GM19397 (cell line): ENCODE measurements around the gene CHD5.

ENCODE experiments used
- ATAC-seq: cut with Tn5 transposase; IDR thresholded peaks from one replicate; pipeline ENCODE4 v1.9.1; 2021; ENCODE audit warnings: mild to moderate bottlenecking, moderate library complexity; ENCODE audit not compliant: unreplicated experiment

CHD5 gene

GRCh38 chr1:6175411-6175828 lies 4.7 kb downstream of the CHD5 start:
- ATAC-seq: no peak

DNA sequence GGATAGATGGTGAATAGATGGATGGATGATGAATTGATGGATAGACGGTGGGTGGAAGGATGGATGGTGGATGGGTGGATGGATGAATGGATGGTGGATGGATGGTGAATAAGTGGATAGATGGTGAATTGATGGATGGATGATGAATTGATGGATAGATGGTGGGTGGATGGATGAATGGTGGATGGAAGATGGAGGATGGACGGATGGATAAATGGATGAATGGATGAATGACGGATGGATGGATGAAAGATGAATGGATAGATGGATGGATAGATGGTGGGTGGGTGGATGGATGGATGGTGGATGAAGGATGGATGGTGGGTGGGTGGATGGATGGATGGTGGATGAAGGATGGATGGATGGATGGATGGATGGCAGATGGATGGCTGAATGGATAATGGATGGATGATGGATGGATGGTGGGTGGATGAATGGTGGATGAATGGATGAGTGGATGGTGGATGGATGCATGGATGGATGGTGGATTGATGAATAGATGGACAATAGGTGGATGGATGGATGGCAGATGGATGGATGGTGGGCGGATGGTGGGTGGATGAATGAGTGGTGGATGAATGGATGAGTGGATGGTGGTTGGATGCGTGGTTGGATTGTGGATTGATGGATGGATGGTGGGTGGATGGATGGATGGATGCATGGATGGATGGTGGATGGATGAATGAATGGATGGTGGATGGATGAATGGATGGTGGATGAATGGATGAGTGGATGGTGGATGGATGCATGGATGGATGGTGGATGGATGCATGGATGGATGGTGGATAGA lies 5.3 kb downstream of the CHD5 start:
- ATAC-seq: no peak

GRCh38 chr1:6172549-6172948 lies 7.6 kb downstream of the CHD5 start:
- no peak for ATAC-seq

- ATAC-seq: no peak
Observed at GRCh38 chr1:6171548-6172124, 8.5 kb downstream of the CHD5 start.

GRCh38 chr1:6170742-6171201 lies 9.3 kb downstream of the CHD5 start:
- ATAC-seq: no peak

DNA sequence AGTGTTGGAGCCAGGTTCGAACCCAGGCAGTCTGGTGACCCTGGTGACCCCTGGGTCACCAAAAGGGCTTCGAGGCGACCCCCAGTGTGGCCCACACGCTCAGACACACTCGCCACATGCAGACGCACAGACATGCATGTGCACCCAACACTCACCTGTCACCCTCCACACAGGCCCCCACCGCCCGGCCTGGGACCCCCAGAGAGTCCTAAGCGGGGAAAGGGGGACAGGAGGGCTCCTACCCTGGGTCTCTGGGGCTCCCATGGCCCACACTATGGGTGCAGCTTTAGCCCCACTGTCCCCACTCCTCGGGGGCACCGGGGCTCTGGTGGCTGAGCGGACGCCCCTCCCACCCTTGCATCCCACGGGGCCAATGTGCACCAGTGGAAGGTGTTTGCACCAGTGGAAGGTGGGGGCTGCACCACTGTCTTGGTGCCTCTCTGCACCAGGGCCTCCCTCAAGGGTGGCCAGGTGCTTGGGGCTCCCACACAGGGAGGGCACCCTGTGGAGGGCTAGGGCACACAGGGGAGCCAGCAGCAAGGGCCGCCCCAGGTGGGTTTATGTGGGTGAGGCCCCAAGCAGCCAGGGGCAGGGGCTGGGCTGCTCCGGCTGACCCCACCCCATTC lies 9.9 kb downstream of the CHD5 start:
- ATAC-seq: no peak

DNA sequence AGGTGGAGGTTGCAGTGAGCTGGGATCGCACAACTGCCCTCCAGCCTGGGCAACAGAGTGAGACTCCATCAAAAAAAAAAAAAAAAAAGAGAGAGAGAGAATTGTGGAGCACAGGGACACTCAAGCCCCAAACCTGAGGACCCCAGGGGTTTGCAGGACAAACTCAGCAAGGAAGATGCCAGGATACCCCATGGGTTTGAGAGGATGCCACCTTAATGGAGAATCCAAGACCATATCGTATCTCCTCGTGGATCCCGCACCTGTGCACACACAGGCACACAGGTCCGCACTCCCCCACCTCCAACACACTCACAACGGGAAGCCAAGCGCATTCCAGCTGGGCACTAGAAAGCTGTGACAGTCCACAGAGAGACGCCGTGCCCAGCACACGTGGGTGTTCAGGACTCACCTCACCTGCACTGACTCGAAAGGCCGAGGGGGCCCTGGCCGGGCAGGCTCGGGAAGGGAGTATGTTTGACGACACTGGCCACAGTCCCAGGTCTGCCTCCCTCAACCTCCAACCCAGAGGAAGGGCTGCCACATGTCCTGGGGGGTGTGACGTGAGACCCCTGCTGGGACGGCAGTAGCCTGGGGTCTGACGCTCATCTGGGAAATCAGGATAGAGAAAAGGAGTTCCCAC lies 11.1 kb downstream of the CHD5 start:
- ATAC-seq: no peak

GRCh38 chr1:6167391-6168303 lies 12.5 kb downstream of the CHD5 start:
- ATAC-seq: no peak

GRCh38 chr1:6166655-6167390 lies 13.3 kb downstream of the CHD5 start:
- no peak for ATAC-seq

- no peak for ATAC-seq
Observed at GRCh38 chr1:6166221-6166620, 13.9 kb downstream of the CHD5 start.

DNA sequence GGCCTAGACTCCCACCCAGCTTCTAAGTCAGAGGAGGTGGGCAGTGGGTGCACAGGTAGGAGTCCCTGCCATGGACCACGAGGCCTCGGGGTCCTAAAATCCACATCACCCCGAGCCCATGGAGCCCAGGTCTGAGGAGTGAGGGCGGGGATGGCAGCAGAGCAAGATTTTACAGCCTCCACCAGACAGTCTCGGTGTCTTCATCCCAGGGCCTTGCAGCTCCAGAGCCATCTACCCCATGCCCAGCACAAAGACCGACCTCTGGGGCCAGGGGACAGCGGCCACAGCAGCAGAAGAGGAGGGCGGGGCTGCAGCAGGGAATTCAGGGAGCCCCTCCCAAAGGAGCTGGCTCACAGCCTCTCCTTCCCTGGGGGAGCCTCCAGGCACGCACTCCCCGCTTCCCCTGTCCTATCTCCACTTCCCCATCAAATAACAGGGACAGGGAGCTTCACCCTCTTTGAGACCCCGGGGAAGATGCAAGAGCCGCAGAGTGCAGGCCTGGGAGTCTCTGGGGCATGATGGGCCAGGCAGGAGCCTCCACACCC lies 14.6 kb downstream of the CHD5 start:
- no peak for ATAC-seq

- no peak for ATAC-seq
Observed at GRCh38 chr1:6165027-6165426, 15.1 kb downstream of the CHD5 start.

DNA sequence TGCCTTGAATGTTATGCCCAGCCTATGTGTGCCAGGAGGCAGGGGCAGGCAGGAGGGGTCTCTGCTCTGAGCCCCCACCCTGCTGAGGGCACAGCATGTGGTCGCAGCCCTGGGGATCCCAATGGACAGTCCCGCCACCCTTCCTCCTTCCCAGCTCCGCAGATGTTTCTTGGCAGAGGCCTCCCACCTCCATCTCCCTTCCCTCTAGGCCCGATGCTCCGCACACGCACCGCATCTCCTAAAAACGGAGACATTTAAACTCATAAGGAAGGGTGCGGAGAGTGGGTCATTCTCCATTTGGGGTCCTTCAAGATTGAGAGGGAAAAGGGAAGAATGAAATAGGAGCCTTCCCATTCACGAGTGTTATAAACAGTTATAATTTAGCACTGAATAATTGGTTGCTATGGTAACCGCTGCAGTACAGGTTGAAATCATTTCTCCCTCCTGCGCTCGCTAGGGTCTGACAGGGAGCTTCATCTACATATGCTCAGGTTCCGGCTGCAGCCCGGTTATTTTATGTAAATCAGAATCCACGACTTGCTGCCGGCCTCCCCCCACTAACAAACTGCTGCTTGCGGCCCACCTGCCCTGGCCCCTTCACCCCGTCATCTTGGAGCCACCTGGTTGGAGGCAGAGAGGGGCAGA lies 16.0 kb downstream of the CHD5 start:
- ATAC-seq: no peak

DNA sequence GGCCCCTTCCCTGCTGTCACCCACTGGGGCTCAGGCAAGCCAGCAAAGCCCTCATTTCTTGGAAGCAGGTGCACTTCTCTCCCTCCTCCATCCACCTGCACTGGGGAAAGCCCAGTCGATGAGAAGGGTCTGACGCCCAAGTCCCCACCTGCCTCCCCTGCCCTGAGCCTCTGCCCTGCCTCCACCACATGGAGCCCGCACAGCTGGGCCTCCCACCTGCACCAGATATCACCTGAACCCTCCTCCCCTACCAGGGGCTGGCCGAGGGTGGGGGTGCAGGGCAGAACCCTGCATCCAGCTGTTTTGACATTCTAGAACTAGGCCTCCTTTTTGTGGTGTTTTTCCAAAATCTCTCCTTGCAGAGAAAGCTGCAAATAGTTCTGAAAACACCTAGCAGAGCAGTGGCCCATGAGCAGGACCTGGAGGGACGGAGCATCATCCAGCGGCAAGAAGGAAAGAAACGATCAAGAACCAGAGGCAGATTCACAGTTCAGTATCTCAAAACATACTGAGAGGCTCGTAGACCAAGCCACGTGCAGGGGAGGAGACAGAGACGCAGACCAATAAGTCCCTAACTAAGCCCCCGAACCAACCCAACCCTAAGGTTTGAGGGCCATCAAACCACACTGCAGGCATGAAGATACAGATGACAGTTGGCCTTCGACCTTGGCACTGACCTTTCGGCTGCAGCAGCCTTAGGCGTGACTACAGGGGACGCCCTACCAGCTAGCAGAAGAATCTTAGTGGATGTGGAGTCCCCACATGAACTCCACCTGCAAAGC lies 16.7 kb downstream of the CHD5 start:
- no peak for ATAC-seq

DNA sequence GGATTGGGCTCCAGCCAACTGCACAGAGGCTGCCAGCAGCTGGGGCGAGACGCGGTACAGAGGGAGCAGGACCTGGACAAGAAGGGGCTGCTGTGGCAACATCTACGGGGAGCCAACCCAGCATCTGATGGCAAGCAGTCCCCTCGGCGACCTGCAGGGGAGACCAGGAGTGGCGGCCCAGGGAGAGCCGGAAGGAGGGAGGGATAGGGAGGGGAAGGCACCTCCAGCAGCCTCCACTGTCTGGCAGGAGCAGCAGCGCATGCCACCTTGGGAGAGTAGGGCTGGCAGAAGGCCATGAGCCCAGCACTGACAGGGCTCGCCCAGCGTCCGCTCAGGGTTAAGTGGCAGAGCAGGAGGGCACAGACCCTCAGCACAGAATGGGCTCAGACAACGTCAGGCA lies 17.3 kb downstream of the CHD5 start:
- no peak for ATAC-seq

GRCh38 chr1:6162341-6162740 lies 17.8 kb downstream of the CHD5 start:
- ATAC-seq: no peak

- ATAC-seq: no peak
Observed at GRCh38 chr1:6158181-6158580, 21.9 kb downstream of the CHD5 start.

- no peak for ATAC-seq
Observed at GRCh38 chr1:6157528-6158174, 22.5 kb downstream of the CHD5 start.
